Liver (tissue), 9 donors: ENCODE results near the gene HRH3. TPM values are rescaled to one million over a fixed set of nuclear protein-coding genes. Genes with fewer than 3 reads are reported as not detected.

Experiments
- DNase-seq: peaks from one replicate; pipeline ENCODE4 v3.0.0-alpha.2; 2017; ENCODE audit warnings: low spot score
- H3K27ac ChIP-seq, 2 donors: one replicate each; pipeline ENCODE4 v1.7.0; 2013; ENCODE audit warnings: inconsistent platforms in 2 of 2, low read length in 2 of 2, control low read depth in 1 of 2, low read depth in 1 of 2, mild to moderate bottlenecking in 1 of 2
- H3K27me3 ChIP-seq, 4 donors: one replicate each; pipeline versions ENCODE4 v1.6.1 to v1.7.0; 2013; ENCODE audit warnings: low read length in 3 of 4, inconsistent platforms in 1 of 4, mild to moderate bottlenecking in 1 of 4, moderate library complexity in 1 of 4; ENCODE audit not compliant: control insufficient read depth in 4 of 4, insufficient read depth in 4 of 4
- H3K36me3 ChIP-seq, 4 donors: one replicate each; pipeline versions ENCODE4 v1.6.1 to v1.7.0; 2013; ENCODE audit warnings: low read length in 3 of 4, mild to moderate bottlenecking in 3 of 4, low read depth in 1 of 4, moderate library complexity in 1 of 4; ENCODE audit not compliant: control insufficient read depth in 4 of 4, insufficient read depth in 3 of 4
- H3K4me1 ChIP-seq, 4 donors: one replicate each; pipeline versions ENCODE4 v1.6.1 to v1.7.0; 2013; ENCODE audit warnings: low read length in 3 of 4, mild to moderate bottlenecking in 3 of 4, moderate library complexity in 1 of 4; ENCODE audit not compliant: control insufficient read depth in 4 of 4, insufficient read depth in 4 of 4
- H3K4me3 ChIP-seq, 3 donors: one replicate each; pipeline versions ENCODE4 v1.6.1 to v1.7.0; 2013; ENCODE audit warnings: low read length in 3 of 3, control low read depth in 1 of 3, low read depth in 1 of 3, mild to moderate bottlenecking in 1 of 3
- H3K9ac ChIP-seq, 2 donors: one replicate each; pipeline ENCODE4 v1.7.0; 2013; ENCODE audit warnings: low read length in 2 of 2, mild to moderate bottlenecking in 2 of 2, moderate library complexity in 2 of 2, control low read depth in 1 of 2, low read depth in 1 of 2
- H3K9me3 ChIP-seq, 4 donors: one replicate each; pipeline versions ENCODE4 v1.6.1 to v1.7.0; 2013; ENCODE audit warnings: low read length in 3 of 4; ENCODE audit not compliant: control insufficient read depth in 4 of 4
- EGR1 ChIP-seq, 2 donors: IDR thresholded peaks; 2 replicates each; pipeline ENCODE4 v1.6.1; 2016 to 2018; ENCODE audit warnings: antibody characterized with exemption in 2 of 2, low read depth in 2 of 2
- FOXA1 ChIP-seq: IDR thresholded peaks from 2 replicates; pipeline ENCODE4 v1.6.1; 2016; ENCODE audit warnings: antibody characterized with exemption
- FOXA2 ChIP-seq: IDR thresholded peaks from 2 replicates; pipeline ENCODE4 v1.6.1; 2016; ENCODE audit warnings: antibody characterized with exemption
- GABPA ChIP-seq, 2 donors: IDR thresholded peaks in 1 of 2; conservative IDR thresholded peaks in 1 of 2; 2 replicates each; pipeline ENCODE4 v1.6.1; 2016; ENCODE audit warnings: antibody characterized with exemption in 2 of 2, mild to moderate bottlenecking in 1 of 2, moderate library complexity in 1 of 2
- HNF4A ChIP-seq, 2 donors: conservative IDR thresholded peaks; 2 replicates each; pipeline ENCODE4 v1.6.1; 2016; ENCODE audit warnings: antibody characterized with exemption in 2 of 2, mild to moderate bottlenecking in 2 of 2
- HNF4G ChIP-seq: IDR thresholded peaks from 2 replicates; pipeline ENCODE4 v1.6.1; 2016; ENCODE audit warnings: antibody characterized with exemption
- JUND ChIP-seq, 2 donors: IDR thresholded peaks; 2 replicates each; pipeline ENCODE4 v1.6.1; 2016; ENCODE audit warnings: antibody characterized with exemption in 2 of 2
- RAD21 ChIP-seq, 2 donors: IDR thresholded peaks; 2 replicates each; pipeline ENCODE4 v1.6.1; 2016; ENCODE audit warnings: antibody characterized with exemption in 2 of 2, mild to moderate bottlenecking in 2 of 2
- SP1 ChIP-seq: IDR thresholded peaks from 2 replicates; pipeline ENCODE4 v1.6.1; 2018; ENCODE audit warnings: antibody characterized with exemption, mild to moderate bottlenecking
- TAF1 ChIP-seq: conservative IDR thresholded peaks from 2 replicates; pipeline ENCODE4 v1.6.1; 2016; ENCODE audit warnings: antibody characterized with exemption, mild to moderate bottlenecking
- YY1 ChIP-seq: IDR thresholded peaks from 2 replicates; pipeline ENCODE4 v1.6.1; 2016; ENCODE audit warnings: antibody characterized with exemption, mild to moderate bottlenecking
- WGBS: extraction: QIAGEN DNeasy Blood & Tissue Kit; methylation state at CpG from one replicate; pipeline ENCODE4 v1.1.7; 2013; 5-methylcytosine and 5-hydroxymethylcytosine counted together
- polyA plus RNA-seq, 2 donors: library from polyadenylated mRNA; stranded (reverse) in 1 of 2; unstranded in 1 of 2; fragments of 200-250 nt in 1 of 2; fragments of >200 nt in 1 of 2; fragmentation: Nextera tagmentation in 1 of 2; extraction: Ambion mirVana in 1 of 2; gene quantifications; one replicate each; pipeline versions ENCODE4 v1.2.1 to v1.2.3, GENCODE V29; 2013 to 2015
- total RNA-seq, 2 donors: library from RNA; depleted of rRNA; stranded (reverse); fragments of >200 nt; gene quantifications; one replicate each; pipeline ENCODE4 v1.2.3, GENCODE V29; 2014
- TF ChIP-seq, protein P1 (sequence below): IDR thresholded peaks from 2 replicates; pipeline ENCODE4 v1.6.1; 2016; ENCODE audit warnings: antibody characterized with exemption
- TF ChIP-seq, protein P2 (sequence below): fragments of 150-350 bp; IDR thresholded peaks from 2 replicates; pipeline ENCODE4 v1.5.1; 2017; ENCODE audit warnings: improper control_type of control experiment, low read depth, low read length; ENCODE audit not compliant: missing input control
- TF ChIP-seq, protein P3 (sequence below): IDR thresholded peaks from 2 replicates; pipeline ENCODE4 v1.6.1; 2016; ENCODE audit warnings: antibody characterized with exemption
- donor health status: healthy.
- donor health status: healthy.
- donor health status: healthy.
- donor health status: healthy.
- donor health status: healthy.

The HRH3 gene
- total and polyA plus RNA-seq, 4 donors: not detected

- DNase-seq: no peak
- 38% methylated on average over 12 of the region's 12 CpGs for WGBS
- peaks cover 3 to 8% (median 5%) of the 10 kb centered on the region in 4 donors for H3K27me3 ChIP-seq
- H3K4me1 ChIP-seq: peaks cover 0 to 4% (median 0%) of the 10 kb centered on the region in 4 donors
- no peak overlapping the region for H3K9ac ChIP-seq
- H3K9me3 ChIP-seq: no peaks in the 10 kb centered on the region
- H3K4me3 ChIP-seq: no peak overlapping the region
- no peaks in the 10 kb centered on the region for H3K36me3 ChIP-seq
- TF ChIP-seq, protein P1, sequence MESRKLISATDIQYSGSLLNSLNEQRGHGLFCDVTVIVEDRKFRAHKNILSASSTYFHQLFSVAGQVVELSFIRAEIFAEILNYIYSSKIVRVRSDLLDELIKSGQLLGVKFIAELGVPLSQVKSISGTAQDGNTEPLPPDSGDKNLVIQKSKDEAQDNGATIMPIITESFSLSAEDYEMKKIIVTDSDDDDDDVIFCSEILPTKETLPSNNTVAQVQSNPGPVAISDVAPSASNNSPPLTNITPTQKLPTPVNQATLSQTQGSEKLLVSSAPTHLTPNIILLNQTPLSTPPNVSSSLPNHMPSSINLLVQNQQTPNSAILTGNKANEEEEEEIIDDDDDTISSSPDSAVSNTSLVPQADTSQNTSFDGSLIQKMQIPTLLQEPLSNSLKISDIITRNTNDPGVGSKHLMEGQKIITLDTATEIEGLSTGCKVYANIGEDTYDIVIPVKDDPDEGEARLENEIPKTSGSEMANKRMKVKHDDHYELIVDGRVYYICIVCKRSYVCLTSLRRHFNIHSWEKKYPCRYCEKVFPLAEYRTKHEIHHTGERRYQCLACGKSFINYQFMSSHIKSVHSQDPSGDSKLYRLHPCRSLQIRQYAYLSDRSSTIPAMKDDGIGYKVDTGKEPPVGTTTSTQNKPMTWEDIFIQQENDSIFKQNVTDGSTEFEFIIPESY: no peak
- TF ChIP-seq TAF1: no peak
- TF ChIP-seq JUND (IDR thresholded peaks at IDR 0.05): no peak
- TF ChIP-seq RAD21 (IDR thresholded peaks at IDR 0.05): no peak
- TF ChIP-seq, protein P2, sequence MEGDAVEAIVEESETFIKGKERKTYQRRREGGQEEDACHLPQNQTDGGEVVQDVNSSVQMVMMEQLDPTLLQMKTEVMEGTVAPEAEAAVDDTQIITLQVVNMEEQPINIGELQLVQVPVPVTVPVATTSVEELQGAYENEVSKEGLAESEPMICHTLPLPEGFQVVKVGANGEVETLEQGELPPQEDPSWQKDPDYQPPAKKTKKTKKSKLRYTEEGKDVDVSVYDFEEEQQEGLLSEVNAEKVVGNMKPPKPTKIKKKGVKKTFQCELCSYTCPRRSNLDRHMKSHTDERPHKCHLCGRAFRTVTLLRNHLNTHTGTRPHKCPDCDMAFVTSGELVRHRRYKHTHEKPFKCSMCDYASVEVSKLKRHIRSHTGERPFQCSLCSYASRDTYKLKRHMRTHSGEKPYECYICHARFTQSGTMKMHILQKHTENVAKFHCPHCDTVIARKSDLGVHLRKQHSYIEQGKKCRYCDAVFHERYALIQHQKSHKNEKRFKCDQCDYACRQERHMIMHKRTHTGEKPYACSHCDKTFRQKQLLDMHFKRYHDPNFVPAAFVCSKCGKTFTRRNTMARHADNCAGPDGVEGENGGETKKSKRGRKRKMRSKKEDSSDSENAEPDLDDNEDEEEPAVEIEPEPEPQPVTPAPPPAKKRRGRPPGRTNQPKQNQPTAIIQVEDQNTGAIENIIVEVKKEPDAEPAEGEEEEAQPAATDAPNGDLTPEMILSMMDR: no peak
- TF ChIP-seq HNF4A (conservative IDR thresholded peaks at IDR 0.05): no peak
- no peak for TF ChIP-seq EGR1 (IDR thresholded peaks at IDR 0.05; ENCODE audit: low read depth in 2 of 2)
- no peak overlapping the region for H3K27ac ChIP-seq
Measured at GRCh38 chr20:62214067-62214466, 6.0 kb downstream of the HRH3 start.

DNA sequence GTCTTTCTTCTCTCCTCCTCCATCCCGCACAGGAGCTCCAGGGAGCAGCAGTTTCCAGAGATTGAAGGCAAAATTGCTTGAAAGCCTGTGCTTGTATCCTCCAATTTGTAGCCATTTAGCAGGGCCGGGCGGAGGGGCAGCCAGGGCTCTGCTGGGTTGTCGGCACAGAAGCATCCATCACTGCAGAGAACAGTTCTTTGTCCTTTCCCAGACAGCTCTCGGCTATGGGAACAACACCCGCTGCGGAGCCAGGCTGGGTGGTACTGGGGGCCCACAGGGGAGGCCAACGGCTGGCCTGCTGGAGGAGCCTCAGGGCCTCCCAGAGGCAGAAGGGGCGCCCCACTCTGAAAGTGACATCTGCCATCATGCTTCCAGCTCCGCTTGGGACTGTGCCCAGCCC lies 7.8 kb downstream of the HRH3 start:
- H3K4me3 ChIP-seq: no peak overlapping the region
- H3K9me3 ChIP-seq: no peaks in the 10 kb centered on the region
- DNase-seq: no peak
- no peaks in the 10 kb centered on the region for H3K36me3 ChIP-seq
- no peak overlapping the region for H3K27ac ChIP-seq
- no peak overlapping the region for H3K9ac ChIP-seq
- TF ChIP-seq HNF4G (no peak), GABPA (IDR thresholded peaks at IDR 0.05 in 1 of 2, conservative IDR thresholded peaks at IDR 0.05 in 1 of 2) (no peak), RAD21 (IDR thresholded peaks at IDR 0.05) (no peak), TAF1 (no peak), FOXA1 (no peak), YY1 (no peak), JUND (IDR thresholded peaks at IDR 0.05) (no peak), SP1 (no peak), FOXA2 (no peak)
- TF ChIP-seq, protein P3, sequence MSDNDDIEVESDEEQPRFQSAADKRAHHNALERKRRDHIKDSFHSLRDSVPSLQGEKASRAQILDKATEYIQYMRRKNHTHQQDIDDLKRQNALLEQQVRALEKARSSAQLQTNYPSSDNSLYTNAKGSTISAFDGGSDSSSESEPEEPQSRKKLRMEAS: no peak
- TF ChIP-seq, protein P1: no peak
- TF ChIP-seq, protein P2: no peak
- no peaks in the 10 kb centered on the region for H3K27me3 ChIP-seq
- 48% methylated on average over 10 of the region's 10 CpGs for WGBS
- peaks cover 0 to 4% (median 0%) of the 10 kb centered on the region in 4 donors for H3K4me1 ChIP-seq
